GM19035 (cell line): ENCODE data around the gene PHPT1.
"Not testable (repeated sequence)": the region's sequence is repeated elsewhere in the genome, so short reads cannot be mapped to it uniquely, and the experiment has no call there.

Source experiments
- ATAC-seq: cut with Tn5 transposase; IDR thresholded peaks from one replicate; pipeline ENCODE4 v1.9.1; 2021; ENCODE audit not compliant: unreplicated experiment

The PHPT1 gene

DNA sequence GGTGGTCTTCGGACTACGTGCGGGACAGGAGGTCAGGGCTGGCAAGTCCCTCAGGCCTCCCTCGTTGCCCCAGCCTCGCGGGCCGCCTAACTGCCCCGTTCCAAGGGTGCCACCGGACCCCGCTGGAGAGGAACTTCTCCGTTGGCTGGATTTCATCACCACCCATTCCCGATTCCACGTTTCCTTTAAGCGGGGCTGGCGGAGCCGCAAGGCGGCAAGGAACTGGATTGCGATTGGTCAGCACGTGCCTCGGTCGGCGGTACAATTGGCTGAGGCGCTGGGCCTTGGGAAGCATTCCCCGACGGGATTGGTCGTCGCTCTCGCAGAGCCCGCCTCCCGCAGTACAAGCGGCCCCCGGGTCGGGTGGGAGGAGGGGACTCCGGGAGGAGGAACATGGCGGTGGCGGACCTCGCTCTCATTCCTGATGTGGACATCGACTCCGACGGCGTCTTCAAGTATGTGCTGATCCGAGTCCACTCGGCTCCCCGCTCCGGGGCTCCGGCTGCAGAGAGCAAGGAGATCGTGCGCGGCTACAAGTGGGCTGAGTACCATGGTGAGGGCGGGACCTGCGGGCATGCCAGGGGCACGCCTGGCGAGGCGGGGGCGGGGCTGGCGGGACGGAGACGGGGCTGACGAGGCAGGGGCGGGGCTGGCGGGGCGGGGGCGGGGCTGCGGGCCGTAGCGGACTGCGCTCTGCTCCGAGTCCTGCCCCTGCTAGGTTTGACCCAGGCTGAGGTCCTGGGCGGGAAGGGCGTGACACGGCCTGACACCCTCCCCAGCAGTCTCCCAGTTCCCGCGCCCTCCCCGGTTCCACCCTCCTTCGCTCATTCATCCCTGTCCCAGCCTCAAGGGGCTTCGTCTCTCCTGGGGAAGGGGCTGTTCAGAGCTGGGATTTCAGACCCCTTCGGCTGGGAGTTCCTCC, at the start of gene PHPT1:
Gene PHPT1 (plus strand): TSS at position 372 of the 922 bp plus-strand sequence. CDS start 22 bp downstream, at position 394.
- peak; percentile 85 for ATAC-seq

DNA sequence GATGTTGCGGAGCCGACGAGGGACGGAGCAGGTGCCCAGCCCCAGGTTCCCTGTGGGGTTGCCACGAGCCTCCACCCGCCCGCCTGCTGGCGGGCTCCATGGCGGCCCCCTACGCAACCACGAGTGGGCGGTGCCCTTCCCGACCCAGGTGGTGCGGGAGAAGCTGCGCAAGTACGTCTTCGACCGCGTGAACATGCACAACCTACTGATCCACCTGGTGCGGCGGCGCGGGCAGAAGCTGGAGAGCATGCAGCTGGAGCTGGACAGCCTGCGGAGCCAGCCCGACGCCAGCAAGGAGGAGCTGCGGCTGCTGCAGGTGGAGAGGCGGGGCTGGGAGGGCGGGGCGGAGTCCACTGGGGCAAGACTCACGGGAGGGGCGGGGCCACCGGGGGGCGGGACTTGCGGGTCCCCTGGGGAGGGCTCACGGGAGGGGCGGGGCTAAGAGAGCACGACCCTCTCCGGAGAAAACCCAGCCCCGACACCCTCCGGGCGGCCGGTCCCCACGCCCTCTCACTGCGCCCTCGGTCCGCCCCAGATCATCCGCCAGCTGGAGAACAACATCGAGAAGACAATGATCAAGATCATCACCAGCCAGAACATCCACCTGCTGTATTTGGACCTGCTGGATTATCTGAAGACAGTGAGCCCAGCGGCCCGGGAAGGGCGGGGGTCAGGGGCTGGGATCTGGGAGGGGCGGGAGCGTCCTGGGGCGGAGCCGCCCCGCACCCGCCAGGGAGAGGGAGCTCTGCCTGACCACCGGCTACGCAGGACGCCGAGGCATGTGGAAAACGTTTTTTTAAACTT, 49.2 kb upstream of the PHPT1 start:
- ATAC-seq: no peak

DNA sequence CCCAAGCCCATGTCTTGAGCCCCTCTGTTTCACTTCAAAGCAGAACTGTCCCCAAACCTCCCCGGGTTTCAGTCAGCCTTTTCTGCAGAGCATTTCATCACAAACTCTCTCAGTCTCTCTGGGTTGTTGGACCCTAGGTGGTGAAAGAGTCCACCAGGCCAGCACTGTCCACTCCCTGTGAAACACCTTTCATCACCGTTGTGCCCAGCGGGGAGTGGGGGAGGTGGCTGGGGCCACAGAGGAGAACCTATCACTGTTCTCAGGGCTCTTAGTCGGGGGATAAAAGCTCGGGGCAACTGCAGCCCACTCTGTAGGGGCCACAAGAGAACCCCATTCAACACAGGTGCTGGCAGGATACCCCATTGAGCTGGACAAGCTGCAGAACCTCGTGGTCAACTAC, 46.9 kb upstream of the PHPT1 start:
- ATAC-seq: no peak

DNA sequence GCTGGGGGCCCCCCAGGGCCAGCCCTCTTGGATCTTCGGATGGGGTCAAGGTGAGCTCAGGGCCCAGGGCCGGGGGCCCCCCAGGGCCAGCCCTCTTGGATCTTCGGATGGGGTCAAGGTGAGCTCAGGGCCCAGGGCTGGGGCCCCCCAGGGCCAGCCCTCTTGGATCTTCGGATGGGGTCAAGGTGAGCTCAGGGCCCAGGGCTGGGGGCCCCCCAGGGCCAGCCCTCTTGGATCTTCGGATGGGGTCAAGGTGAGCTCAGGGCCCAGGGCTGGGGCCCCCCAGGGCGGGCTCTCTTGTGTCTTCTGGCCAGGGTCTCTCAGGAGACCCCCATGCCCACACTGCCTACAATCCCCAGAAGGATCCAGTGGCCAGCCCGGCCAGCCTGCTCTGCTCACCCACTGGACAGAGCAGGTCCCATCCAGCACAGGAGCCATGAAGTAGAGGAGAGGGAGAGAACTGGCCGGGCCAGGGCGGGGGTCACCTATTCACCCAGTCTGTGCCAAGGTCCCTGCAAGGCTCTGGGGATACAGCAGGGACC, 46.1 kb upstream of the PHPT1 start:
- not testable (repeated sequence) for ATAC-seq

DNA sequence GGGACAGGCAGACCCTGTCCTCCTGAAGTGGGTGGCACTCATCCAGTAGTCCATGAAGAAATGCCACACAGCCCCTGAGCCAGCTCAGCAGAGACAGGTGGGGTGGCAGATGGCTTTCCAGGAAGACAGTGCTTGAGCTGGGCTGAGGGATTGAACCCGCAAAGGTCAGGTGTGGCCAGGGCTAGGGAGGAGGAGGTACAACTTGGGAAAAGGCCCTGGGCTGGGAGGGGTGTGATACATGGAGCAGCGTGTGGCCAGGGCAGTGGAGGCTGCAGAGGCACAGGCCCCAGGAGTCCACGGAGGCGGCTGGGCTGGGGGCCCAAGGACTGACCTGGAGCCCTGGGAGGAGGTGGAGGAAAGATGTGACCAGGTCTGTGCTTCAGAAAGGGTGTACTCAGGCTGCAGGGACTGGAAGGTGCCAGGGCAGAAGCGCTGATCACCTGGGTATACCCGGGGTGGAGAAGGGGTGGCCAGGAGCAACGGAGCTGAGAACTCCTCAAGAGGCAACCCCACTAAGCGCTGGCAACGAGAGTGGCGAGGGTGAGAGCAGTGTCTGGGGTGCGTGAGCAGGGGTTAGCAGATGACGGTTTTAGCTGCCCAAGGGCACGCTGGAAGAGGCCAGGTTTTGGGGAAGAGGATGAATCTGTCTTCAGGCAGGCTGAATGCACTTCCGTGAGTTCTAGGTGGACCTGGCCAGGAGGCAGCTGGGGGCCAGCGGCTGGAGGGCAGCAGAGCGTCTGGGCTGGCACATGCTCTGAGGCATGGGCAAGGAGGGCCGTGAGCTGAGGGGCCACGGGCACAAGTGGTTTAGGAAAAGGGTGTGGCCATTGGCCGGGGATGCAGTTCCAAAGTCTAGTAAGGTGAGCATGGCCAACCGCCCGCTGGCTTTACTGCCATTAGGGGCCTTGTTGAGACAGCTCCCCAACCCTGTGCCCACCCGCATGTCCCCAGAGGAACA, 45.4 kb upstream of the PHPT1 start:
- no peak for ATAC-seq

DNA sequence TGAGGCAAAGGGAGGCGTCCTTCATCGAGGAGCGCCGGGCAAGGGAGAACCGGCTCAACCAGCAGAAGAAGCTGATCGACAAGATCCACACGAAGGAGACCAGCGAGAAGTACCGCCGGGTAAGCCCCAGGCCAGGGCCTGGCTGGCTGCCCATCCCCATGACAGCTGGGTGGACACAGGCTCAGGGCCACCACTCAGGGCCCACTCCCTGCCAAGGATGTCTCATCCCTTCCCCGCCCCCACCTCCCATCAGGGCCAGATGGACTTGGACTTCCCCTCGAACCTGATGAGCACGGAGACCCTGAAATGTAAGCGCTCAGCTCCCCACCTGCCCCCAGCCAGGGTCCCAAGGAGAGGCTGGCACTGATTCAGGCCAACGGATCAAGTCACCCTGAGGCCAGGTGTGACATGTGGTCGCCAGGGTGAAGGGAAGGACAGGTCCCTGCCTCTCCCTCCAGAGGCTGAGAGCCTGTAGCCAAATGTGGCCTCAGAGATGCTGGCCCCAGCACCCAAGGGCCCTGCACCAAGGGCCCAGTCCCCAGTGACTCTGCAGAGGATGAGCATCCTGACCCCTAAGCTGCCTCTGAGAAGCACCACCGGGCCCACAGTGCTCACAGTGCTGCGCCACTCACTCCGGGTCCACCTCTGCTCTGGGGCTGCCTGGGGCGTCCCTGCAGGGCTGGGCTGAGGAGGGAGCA, 44.6 kb upstream of the PHPT1 start:
- no peak for ATAC-seq

DNA sequence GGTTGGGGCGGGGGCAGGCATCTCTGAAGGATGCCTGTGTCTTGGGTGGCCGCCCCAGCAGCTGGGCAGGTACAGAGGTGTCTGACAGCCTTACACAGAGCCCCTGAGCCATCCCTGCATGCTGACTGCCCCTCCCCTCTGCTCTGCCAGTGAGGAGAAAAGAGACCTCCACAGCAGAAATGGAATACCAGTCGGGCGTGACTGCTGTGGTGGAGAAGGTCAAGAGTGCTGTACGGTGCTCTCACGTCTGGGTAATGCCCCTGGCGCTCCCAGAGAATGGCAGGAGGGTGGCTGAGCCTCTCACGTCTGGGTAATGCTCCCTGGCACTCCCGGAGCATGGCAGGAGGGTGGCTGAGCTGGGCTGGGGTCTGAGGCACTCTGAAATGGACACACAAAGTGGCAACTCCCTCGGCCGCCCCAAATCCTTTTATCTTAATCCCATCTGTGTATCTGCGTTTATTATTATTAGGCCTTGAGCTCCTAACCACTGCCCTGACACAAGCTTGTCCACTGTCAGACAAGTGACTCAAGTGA, 43.9 kb upstream of the PHPT1 start:
- no peak for ATAC-seq

DNA sequence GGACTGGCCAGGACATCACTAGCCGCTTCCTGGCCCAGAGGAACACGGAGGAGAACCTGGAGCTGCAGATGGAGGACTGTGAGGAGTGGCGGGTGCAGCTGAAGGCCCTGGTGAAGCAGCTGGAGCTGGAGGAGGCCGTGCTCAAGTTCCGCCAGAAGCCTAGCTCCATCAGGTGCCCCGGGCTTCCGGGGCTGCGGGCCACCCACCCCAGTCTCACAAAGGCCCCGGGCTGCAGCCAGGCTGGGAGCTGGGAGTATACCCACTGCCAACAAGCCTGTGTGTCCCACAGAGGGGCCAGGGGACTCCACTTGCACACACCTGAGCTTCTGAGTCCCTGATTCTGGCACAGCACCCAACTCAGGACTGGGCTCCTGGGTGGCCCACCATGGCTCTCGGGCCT, 43.1 kb upstream of the PHPT1 start:
- no peak for ATAC-seq

DNA sequence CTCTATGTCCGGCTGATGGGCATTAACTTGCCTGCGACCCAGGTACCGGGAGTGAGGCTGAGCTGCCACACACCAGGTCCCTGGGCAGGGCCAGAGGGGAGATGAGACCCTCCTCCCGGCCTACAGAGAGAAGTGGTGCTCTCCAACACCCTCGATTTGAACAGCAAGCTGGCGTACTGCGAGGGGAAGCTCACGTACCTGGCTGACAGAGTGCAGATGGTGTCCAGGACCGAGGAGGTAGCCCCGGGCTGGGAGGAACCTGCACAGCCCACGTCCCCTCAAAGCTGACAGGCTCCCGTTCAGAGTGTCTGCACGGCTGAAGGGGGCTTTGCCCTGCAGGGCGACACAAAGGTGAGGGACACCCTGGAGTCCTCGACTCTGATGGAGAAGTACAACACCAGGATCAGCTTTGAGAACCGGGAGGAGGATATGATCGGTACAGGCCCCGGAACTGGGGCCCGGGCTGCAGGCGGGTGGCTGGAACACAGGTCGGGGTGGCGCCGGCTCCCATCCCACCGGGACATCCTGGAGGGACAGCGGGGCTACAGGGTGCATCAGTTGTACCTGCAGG, 42.5 kb upstream of the PHPT1 start:
- no peak for ATAC-seq

DNA sequence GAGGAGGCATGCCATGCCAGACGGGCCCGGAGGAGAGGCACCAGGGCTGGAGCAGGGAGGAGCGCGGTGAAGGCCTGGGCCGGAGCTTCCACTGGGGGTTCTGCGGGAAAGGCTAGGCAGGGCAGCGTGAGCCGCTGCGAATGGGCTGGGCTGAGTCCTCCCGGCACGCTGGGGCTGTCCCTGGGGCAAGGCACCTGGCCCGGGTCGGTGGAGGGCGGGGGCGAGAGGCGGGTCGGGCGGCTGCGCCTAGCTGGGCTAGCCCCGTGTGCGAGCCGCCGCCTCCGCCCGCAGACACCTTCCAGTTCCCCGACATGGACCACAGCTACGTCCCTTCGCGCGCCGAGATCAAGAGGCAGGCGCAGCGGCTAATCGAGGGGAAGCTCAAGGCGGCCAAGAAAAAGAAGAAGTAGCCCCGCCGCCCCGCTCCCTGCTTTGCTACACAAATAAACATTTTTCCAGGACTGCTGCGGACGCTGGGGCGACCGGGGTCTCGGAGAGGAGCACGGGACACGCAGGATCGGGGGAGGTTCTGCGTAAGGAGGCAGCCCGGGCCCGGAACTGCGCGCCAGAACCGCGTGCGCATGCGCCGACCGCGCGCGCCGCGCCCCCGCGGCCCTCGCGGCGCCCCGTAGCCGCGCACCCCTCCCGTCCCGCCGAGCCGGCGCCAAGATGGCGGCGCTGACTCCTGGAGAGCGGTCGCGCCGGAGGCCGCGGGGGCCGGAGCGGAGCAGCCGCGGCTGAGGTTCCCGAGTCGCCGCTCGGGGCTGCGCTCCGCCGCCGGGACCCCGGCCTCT, 41.7 kb upstream of the PHPT1 start, which contains the start of gene RABL6:
Gene RABL6 (plus strand): TSS at position 668 of the 794 bp plus-strand sequence. CDS start 249 bp downstream, outside the sequence.
- ATAC-seq: peak; percentile 77

DNA sequence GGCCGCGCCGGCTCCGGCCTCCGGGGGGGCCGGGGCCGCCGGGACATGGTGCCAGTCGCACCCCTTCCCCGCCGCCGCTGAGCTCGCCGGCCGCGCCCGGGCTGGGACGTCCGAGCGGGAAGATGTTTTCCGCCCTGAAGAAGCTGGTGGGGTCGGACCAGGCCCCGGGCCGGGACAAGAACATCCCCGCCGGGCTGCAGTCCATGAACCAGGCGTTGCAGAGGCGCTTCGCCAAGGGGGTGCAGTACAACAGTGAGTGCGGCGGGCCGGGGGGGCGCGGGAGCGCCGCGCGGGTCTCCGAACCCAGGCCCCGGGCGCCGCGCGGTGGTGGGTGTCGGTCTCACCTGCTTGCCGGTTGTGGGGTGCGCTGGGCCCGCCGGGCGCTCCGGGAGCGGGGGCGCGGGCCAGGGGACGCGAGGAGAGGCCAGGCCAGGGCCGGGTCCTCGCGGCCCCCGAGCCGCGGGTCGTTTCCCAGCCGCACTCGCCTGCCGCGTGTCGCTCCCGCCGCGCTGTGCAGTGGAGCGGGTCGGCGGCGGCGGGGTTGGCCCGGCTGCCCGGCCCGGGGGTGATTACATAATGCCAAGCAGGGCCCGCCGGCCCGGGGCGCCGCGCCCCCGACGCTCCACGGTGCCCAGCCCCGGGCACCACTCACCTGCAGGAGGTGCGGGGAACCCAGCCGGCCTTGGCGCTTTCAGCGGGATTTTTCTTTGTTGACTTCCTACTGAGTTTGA, 41.0 kb upstream of the PHPT1 start:
- ATAC-seq: peak; percentile 39

DNA sequence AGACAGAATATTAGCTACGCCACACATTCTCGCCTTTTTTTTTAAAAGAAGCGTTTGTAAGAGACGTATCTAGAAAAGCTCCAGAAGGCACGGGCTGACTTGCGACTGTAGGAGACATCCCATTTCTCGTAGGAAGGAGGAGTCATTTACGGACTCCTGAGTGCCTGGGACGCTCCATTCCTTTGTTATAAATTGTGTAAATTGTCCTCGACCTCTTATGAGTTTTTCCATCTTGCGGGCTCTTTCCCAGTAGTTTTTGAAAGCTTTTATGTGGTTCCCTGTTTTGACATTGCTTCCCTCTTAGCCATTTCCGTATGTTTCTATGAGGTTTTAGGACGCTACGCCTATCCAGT, 40.4 kb upstream of the PHPT1 start:
- ATAC-seq: no peak

DNA sequence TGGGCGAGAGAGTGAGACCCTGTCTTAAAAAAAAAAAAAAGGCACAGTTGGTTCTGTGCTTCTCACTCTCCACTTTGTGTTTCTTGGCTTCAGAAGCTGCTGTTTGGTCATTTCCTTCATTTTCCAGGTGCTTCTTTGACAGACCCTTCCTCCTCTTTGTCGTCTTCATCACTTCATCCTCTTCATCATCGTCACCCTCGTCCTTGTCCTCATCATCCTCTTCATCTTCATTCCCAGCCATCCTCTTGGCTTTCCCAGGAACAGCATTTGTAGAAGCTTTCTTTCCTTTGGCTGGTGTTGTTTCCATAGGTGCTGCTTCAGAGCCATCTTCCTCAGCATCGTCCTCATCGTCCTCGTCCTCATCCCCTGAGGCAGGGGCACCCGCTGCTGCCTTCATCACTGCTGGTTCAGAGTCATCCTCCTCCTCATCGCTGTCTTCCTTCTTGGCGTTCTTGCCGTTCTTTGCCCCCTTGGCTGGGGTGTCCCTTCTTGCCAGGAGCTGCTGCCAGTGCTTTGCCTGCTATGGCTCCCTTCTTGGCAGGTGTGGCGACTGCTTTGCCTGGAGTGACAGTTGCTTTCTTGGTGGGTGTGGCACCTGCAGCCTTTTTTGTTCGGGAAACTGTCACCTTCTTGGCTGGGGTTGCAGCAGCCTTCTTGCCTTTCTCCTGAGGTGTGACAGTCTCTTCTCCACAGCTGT, 34.3 kb upstream of the PHPT1 start:
- no peak for ATAC-seq

DNA sequence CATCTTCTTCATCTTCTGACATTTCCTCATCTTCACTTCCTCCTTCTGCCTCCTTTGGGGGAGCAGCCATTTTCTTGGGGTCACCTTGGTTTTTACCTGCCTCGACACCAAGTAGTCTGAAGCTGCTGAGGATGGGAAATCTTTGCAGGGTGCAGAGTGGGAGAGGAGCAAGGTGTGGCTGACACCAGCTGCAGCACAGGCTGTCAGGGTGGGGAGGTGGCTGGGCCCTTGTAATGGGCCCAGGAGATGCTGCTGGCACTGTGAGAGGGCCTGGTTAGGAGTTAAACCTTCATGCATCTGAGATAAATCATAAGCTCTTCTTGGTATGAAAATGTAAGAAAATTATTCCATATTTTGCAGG, 33.8 kb upstream of the PHPT1 start:
- no peak for ATAC-seq

DNA sequence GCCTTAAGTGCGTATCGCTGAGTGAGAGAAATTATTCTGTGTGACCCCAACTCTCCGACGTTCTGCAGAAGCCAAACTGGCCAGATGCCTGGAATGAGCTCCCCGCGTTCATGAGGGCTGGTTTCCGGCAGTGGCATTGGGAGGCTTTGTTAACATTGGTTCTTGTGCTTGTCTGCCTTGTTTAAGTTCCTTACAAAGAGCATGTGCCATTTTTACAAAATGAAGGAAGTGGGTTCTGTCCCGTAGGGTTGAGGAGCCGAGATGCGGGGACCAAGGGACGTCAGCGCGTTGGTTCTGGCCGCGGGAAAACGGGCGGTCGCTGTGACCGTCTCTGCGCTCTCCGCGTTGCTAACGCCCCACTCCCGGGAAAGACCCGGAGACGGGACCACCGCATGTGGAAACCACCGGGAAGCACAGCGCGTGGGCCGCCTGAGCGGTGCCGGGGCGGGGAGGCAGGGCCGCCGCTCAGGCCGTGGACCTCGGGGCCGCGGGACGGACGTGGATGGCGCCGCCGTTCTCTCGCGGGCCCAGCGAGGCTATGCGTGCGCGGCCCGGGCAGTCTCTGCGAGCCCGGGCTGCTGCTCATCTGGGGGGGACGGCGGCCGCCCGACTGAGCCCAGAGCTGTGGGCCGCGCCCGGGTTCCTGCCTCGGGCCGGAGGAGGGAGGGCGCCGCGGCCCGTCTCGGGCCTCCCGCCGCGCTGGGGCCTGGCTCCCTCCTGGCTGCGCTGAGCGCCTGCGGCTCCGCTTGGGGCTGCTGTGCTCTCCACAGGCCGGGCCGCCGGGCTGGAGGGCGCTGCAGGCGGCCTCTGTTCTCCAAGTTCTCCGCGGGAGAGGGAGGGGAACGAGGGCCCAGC, 28.0 kb upstream of the PHPT1 start:
- ATAC-seq: no peak

DNA sequence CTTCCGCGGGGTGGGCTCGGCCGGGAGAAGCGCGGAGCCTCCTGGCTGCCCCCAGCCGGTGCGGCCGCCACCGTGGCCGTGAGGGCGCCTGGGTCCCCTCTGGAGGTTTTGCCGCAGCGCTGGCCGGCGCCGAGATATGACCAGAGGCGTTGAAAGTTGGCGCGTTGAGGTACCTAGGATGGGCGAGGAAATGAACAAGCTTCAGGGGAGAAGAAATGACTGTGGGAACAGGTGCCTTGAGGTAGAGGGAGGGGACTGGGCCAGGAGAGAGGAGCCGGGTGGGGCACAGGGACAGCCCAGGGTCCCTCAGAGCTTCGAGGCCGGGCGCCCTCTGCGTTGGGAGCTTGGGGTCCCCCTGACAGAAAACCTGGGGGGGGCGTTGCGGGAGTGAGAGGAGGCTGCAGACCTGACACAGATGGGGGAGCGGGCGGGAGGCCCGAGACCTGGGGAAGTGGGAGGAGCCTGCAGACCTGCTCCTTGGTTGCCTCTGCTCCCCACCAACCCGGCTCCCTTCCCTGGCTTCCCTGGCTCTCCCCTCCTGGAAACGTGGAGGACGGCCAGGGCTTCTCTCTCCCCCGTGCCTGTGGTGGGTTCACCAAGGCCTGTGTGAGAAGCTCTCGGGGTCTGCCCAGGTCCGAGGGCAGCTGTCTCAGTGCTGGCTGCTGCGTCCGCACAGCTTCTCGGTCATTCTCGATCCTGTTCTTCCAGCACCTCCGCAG, 27.2 kb upstream of the PHPT1 start:
- no peak for ATAC-seq
